Stimulated activated CD8-positive, alpha-beta memory T cell treated with anti-CD3 and anti-CD28 coated beads, Interleukin-7, amount 100 ng/mL, for 48 hours (primary cell): Measurements from ENCODE around the gene ETS1.
"Not testable (repeated sequence)": the region's sequence is repeated elsewhere in the genome, so short reads cannot be mapped to it uniquely, and the experiment has no call there.

Experiments used
- DNase-seq, 2 donors: peaks; one replicate each; pipeline ENCODE4 v3.0.0-alpha.2; 2020; ENCODE audit warnings: low read depth in 1 of 2; ENCODE audit errors: extremely low read depth in 1 of 2

Gene ETS1

GRCh38 chr11:128448200-128448886, 139.0 kb downstream of the ETS1 start:
- no peak for DNase-seq

DNA sequence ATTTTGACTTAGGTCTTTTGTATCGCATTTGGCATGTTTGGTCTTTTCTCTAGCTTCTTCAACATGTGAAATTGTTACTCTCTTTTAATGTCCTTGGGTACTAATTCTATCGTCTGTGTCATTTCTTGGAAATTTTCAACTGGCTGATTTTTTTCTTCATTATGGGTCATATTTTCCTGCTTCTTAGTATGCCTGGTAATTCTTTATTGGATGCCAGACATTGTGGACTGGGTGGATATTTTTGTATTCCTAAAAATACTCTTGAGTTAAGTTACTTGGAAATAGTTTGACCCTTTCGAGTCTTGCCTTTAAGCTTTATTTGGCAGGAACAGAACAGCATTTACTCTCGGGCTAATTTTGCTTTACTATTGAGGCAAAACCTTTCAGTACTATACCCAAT, 140.1 kb downstream of the ETS1 start:
- DNase-seq = no peak

- not testable (repeated sequence) for DNase-seq
These were observed 141.4 kb downstream of the ETS1 start for GRCh38 chr11:128445921-128446320.

- DNase-seq = no peak
These were observed 150.2 kb downstream of the ETS1 start for GRCh38 chr11:128437136-128437535.

GRCh38 chr11:128434818-128435217, 152.5 kb downstream of the ETS1 start:
- no peak for DNase-seq

DNA sequence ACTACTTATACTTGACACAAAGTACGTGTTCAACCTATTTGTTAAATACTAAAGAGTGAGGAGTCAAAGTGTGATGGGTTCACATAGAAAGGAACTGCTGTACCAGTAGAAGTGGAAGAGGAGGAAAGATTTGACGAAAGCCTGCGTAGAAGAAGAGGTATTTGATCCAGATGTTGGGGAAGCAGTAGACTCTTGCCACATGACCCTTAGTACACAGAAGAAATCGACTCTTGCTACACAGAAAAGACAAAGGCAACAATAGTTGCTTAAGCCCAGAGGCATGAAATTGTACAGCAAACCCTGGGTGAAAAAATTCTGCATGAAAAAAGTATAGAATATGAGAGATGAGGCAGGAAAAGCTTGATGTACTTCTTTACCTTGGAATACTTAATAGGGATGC, 152.9 kb downstream of the ETS1 start:
- DNase-seq = no peak

DNA sequence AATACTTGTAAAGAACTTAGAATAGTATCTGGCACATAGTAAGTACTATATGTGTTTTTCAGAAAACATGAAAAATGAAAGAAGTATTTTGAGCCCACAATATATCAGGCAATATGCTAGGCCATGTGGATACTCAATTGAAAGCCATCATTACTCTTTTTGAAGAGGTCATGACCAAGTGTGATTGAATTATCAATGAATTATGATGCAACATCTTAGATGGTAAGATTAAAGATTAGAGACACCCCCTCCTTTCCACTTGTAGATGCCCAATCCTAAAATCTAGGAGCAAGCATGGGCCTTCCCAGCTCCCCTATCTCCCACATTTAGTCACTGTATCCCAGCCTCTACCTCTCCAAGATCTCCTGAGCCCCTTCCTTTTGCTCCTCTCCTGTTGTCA, 154.4 kb downstream of the ETS1 start:
- no peak for DNase-seq

DNA sequence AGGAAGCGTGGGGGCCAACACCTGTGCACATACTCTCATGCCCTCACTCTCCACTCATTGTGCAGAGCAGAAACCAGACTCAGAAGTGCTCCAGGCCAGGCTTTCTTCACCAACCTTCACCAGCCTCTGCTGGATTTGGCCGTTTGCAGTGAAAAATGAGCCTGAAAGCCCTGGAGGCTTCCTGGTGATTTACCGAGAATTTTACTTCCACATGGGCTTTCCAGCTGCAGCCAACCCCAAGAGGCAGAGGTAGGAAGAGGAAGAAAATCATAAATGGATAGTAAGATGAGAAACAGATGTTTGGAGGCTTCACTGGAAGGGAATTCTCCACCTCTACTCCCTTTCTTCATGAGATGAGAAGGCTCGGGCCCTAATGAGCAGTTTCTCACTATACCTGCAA, 155.4 kb downstream of the ETS1 start:
- DNase-seq = no peak

- DNase-seq = no peak
These were observed 158.4 kb downstream of the ETS1 start for GRCh38 chr11:128428935-128429334.

- DNase-seq = no peak
These were observed 162.5 kb downstream of the ETS1 start for GRCh38 chr11:128424851-128425285.

DNA sequence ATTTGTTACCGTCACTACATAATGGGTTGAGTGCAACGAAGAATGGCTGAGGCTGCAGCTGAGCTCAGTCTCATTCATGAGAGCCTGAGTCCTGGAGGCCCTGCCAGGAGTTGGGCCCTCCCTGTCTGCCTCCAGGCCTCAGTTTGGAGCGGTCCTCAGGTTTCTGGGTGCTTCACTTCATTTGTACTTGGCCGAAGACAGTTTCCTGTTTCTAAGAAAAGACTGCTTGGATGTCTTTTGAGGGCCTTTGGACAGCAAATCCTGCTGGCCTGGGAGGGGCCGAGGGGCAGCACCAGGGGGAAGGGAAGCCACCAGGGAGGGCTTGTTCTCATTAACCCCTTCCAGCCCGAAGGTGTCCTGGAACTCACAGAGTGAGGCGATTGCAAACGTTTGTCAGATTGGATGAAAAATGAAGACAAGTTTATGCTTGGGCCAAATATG, 163.1 kb downstream of the ETS1 start:
- no peak for DNase-seq

DNA sequence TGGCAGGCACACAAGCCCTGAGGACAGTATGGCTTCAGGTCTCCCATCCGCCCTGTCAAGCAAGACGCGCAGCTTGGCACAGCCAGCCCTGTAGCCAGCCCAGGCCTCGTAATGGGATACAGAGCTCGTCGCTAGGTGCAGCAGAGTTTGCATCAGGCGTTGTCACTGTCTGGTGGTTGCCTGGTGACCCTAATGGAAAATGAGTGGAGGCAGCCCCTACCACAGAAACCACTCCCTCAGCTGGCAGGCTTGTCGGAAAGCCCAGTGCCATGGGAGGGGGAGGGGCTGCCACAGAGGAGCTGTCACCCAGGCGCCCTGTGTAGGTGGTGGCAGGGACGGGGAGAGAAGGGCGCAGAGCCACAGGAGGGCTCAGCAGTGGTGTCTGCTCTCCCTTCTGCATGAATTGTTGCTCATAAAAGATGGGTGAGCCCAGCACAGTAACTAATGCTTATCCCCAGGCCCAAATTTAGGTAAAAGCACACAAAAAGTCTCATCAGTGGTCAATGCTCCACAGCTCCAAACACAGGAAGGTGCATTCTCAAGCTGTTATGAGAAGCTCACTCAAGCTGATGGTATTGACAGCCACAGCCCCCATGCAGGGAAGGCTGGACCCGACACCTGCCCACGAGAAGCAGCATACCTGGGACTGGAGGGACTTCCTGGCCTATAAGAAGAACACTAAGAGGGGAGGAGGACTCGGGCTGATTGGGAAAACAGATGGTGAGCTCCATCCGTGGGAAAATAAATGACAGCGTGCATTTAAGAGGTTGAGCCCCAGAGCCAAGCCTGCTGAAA, 164.6 kb downstream of the ETS1 start:
- DNase-seq = peak; percentile 84 to 95

DNA sequence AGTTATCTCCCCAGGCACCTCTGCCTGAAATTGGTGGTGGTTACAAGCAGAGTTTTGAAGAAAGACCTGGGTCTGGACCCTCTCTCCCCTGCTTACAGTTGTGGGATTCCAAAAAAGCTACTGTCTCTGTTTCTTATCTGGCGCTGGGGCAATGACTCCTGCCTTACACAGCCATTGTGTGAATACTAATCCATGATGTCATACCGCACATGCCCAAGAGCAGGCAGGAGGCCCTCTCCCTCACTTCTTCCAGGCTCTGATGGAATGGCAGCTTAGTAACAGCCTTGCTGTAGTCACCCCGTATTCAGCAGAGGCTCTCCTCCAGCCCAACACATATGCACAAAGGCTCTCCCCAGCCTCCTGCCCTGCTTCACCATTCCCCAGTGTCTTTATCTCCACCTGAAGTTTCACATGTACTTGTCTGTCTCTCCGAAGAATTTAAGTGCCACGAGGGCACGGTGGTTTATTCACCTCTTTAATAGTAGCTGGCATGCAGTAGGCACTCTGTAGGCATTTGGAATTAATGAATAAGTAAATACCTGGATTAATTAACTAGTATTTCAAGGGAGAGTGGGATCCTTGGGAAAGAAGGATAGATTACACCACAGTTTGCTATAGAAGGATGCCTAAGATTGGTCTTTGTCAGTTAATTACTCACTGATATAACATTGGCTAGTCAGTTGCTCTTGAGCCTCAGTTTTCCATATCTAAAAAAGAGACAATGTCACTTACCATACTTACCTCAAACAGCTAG, 165.6 kb downstream of the ETS1 start:
- DNase-seq = no peak

DNA sequence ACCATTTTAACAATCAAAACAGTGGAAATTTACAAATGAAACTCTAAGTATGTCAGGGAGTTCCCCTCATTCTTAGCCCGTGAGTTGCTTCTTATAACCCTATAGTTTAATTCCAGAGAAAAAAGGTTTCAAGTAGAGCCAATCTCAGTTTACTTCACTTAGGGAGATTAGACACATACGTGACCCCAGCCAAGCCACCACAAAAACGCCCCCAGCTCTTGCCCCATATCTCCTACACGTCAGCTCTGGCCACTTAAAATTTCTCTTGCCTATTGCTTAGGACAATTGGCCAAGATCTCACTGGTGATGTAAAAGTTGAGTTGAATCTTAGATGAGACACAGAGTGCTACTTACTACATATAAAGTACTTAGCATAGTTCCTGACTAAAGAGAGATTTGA, 166.4 kb downstream of the ETS1 start:
- peak in 1 of 2 donors; percentile 17 for DNase-seq

GRCh38 chr11:128420265-128420664, 167.1 kb downstream of the ETS1 start:
- no peak for DNase-seq

DNA sequence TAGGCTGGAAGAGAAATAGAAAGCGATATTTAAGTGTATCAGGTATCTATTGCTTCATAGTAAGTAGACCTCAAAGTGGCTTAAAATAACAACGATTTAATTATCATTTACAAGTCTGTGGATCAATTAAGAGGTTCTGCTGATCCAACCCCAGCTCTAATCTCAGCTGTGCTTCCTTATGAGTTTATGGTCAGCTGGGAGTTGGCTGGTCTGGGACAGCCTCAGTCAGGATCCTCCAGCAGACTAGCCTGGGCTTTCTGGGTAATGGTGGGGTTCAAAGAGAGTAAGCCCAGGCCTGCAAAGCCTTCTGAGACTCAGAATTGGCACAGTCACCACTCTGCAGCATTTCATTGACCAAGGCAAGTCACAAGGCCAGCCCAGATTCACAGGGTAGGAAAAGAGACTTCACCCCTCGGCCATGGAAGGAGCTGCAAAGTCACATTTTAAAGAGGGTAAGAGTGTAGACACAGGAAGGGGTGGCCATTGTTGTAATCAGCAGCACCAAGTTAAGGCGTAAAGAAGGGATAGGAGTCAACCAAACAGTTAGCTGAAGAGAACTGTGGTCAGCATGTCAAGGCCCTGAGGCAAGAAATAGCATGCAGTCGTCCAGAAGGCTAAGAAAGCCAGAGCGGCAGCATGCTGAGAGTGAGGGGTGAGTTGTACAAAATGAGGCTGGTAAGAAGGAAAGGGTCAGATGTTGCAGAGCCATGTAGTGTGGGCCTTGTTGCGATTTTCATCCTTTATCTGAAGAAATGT, 168.2 kb downstream of the ETS1 start:
- no peak for DNase-seq

- no peak for DNase-seq
These were observed 169.6 kb downstream of the ETS1 start for GRCh38 chr11:128417607-128418324.

GRCh38 chr11:128416976-128417375, 170.4 kb downstream of the ETS1 start:
- DNase-seq = no peak

- DNase-seq = no peak
These were observed 171.8 kb downstream of the ETS1 start for GRCh38 chr11:128415539-128415938.
